PC-9 (cell line): ENCODE results near the gene NKAPD1.

ENCODE experiments used
- EZH2 ChIP-seq: fragments of 200-600 bp; sonication (generic); IDR thresholded peaks from 2 replicates; pipeline ENCODE4 v1.8.0; 2017; ENCODE audit warnings: antibody characterized with exemption, low read depth
- TF ChIP-seq, protein P1 (sequence below): fragments of 200-600 bp; sonication (generic); conservative IDR thresholded peaks from 2 replicates; pipeline ENCODE4 v1.6.1; 2017; ENCODE audit warnings: mixed run types, antibody characterized with exemption, mild to moderate bottlenecking, moderate library complexity

DNA sequence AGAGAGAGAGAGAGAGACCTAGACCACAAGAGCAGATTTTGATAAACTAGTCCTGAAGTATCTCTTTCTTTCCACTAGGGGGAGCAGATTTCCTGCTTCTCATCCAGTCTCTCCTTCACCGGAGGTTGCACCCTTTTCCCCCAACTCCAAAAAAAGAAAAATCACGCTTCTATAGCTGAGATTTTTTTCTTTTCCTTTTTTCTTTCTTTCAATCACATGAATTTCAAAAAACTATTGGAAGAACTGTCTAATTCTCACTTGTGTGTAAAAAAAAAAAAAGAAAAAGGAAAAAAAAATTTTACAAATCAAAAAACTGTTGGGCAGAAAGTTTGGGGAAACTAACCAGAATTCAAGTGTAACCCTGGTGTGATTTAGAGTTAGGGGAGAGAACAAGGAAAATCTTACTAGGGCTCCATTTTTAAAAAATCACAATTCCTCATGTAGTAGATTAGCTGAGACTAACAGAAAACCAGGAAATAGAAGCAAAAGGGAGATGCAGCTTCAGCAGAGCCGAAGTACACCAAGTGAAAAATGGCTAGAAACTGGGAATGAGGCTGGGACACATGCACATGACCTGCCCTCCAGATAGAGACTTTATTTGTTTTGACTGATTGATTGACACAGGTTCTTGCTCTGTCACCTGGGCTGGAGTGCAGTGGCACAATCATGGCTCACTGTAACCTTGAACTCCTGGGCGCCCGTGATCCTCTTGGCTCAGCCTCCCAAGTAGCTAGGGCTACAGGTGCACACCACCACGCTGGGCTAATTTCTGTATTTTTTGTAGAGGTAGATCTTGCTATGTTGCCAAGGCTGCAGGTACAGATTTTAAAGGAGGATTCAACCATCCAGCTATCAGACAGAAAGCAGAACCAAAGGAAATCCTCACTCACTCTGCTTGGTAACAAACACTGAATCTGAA lies 39.7 kb downstream of the NKAPD1 start:
- TF ChIP-seq, protein P1, sequence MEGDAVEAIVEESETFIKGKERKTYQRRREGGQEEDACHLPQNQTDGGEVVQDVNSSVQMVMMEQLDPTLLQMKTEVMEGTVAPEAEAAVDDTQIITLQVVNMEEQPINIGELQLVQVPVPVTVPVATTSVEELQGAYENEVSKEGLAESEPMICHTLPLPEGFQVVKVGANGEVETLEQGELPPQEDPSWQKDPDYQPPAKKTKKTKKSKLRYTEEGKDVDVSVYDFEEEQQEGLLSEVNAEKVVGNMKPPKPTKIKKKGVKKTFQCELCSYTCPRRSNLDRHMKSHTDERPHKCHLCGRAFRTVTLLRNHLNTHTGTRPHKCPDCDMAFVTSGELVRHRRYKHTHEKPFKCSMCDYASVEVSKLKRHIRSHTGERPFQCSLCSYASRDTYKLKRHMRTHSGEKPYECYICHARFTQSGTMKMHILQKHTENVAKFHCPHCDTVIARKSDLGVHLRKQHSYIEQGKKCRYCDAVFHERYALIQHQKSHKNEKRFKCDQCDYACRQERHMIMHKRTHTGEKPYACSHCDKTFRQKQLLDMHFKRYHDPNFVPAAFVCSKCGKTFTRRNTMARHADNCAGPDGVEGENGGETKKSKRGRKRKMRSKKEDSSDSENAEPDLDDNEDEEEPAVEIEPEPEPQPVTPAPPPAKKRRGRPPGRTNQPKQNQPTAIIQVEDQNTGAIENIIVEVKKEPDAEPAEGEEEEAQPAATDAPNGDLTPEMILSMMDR = peak; percentile 93
- TF ChIP-seq EZH2 = no peak
